ENCODE measurements around the gene AGBL2.
A peak's percentile ranks its signal among the peaks of the same experiment; 100 is the strongest.
"Not testable (repeated sequence)": the region's sequence is repeated elsewhere in the genome, so short reads cannot be mapped to it uniquely, and the experiment has no call there.

The AGBL2 gene

GRCh38 chr11:47641600-47642098 lies 73.5 kb downstream of the AGBL2 start:
- TF ChIP-seq EZH2phosphoT487 (IDR thresholded peaks at IDR 0.05; ENCODE audit: low read depth) (no peak), CTCF (IDR thresholded peaks at IDR 0.05; ENCODE audit: low read depth, low read length) (no peak)
- peaks cover 14% of the 10 kb centered on the region for H3K4me1 ChIP-seq (ENCODE audit: low read length)
- H3K79me2 ChIP-seq (ENCODE audit: low read length): peaks cover 35% of the 10 kb centered on the region
- H3K9me3 ChIP-seq (ENCODE audit: insufficient read depth, low read length): no peaks in the 10 kb centered on the region
- H3K27ac ChIP-seq (ENCODE audit: low read length): peak overlapping the region; percentile 70
- no peaks in the 10 kb centered on the region for H4K20me1 ChIP-seq (ENCODE audit: insufficient read depth, low read length)
- H3K27me3 ChIP-seq (ENCODE audit: low read depth, low read length): no peaks in the 10 kb centered on the region
- peak overlapping the region; percentile 90 for H3K4me3 ChIP-seq (ENCODE audit: low read length)
- H2AFZ ChIP-seq (ENCODE audit: low read depth, low read length): peak overlapping the region; percentile 63; the same call in 1 of the 2 replicates
- peak overlapping the region; percentile 73 for H3K4me2 ChIP-seq (ENCODE audit: low read length)
- peaks cover 14% of the 10 kb centered on the region for H3K36me3 ChIP-seq (replicated peaks; ENCODE audit: low read depth, low read length)
- peak overlapping the region; percentile 86 for H3K9ac ChIP-seq (ENCODE audit: low read length)

GRCh38 chr11:47640506-47640905 lies 74.7 kb downstream of the AGBL2 start:
- not testable (repeated sequence) for H3K4me2 ChIP-seq (ENCODE audit: low read length); H3K9ac ChIP-seq (ENCODE audit: low read length); H3K4me3 ChIP-seq (ENCODE audit: low read length); H4K20me1 ChIP-seq (ENCODE audit: insufficient read depth, low read length); H3K27me3 ChIP-seq (ENCODE audit: low read depth, low read length); H3K27ac ChIP-seq (ENCODE audit: low read length); H2AFZ ChIP-seq (ENCODE audit: low read depth, low read length); H3K9me3 ChIP-seq (ENCODE audit: insufficient read depth, low read length)
- H3K36me3 ChIP-seq (replicated peaks; ENCODE audit: low read depth, low read length): peaks cover 14% of the 10 kb centered on the region
- H3K79me2 ChIP-seq (ENCODE audit: low read length): peaks cover 35% of the 10 kb centered on the region
- peaks cover 14% of the 10 kb centered on the region for H3K4me1 ChIP-seq (ENCODE audit: low read length)

DNA sequence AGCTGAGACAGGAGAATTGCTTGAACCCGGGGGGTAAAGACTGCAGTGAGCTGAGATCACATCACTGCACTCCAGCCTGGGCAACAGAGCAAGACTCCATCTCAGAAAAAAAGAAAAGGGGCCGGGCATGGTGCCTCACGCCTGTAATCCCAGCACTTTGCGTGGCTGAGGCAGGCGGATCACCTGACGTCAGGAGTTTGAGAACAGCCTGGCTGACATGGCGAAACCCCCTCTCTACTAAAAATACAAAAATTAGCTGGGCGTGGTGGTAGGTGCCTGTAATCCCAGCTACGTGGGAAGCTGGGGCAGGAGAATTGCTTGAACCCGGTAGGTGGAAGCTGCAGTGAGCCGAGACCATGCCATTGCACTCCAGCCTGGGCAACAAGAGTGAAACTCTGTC lies 78.8 kb downstream of the AGBL2 start:
- not testable (repeated sequence) for H3K4me2 ChIP-seq (ENCODE audit: low read length); H3K27ac ChIP-seq (ENCODE audit: low read length); H3K9ac ChIP-seq (ENCODE audit: low read length); H3K4me3 ChIP-seq (ENCODE audit: low read length); H3K4me1 ChIP-seq (ENCODE audit: low read length); H3K27me3 ChIP-seq (ENCODE audit: low read depth, low read length); H4K20me1 ChIP-seq (ENCODE audit: insufficient read depth, low read length); H2AFZ ChIP-seq (ENCODE audit: low read depth, low read length); H3K9me3 ChIP-seq (ENCODE audit: insufficient read depth, low read length)
- H3K36me3 ChIP-seq (replicated peaks; ENCODE audit: low read depth, low read length): peaks cover 33% of the 10 kb centered on the region
- peaks cover 25% of the 10 kb centered on the region for H3K79me2 ChIP-seq (ENCODE audit: low read length)

DNA sequence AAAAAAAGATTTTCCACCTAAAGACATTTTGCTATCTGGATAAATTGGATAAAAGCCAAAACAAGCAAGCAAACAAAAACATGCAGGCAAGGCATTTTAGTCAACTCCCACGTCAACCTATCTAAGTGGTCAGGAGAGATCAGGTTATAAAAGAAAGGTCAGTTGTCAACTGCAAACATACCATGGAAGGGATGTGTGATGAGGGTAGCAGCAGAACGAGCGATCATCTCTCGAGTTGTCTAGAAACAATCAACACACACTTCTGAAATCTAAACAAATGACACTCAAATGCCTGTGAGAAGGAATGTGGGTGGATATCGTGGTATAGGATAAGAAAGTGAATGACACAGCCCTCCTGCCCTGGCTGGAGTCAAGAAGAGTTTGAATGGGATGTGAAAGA lies 83.7 kb downstream of the AGBL2 start:
- no peaks in the 10 kb centered on the region for H3K9me3 ChIP-seq (ENCODE audit: insufficient read depth, low read length)
- no peak overlapping the region for H3K4me3 ChIP-seq (ENCODE audit: low read length)
- no peaks in the 10 kb centered on the region for H3K4me1 ChIP-seq (ENCODE audit: low read length)
- H3K9ac ChIP-seq (ENCODE audit: low read length): no peak overlapping the region
- no peak overlapping the region for H2AFZ ChIP-seq (ENCODE audit: low read depth, low read length)
- no peaks in the 10 kb centered on the region for H3K79me2 ChIP-seq (ENCODE audit: low read length)
- no peaks in the 10 kb centered on the region for H3K27me3 ChIP-seq (ENCODE audit: low read depth, low read length)
- no peak overlapping the region for H3K4me2 ChIP-seq (ENCODE audit: low read length)
- TF ChIP-seq CTCF (IDR thresholded peaks at IDR 0.05; ENCODE audit: low read depth, low read length) (no peak), EZH2phosphoT487 (IDR thresholded peaks at IDR 0.05; ENCODE audit: low read depth) (no peak)
- H3K27ac ChIP-seq (ENCODE audit: low read length): no peak overlapping the region
- no peaks in the 10 kb centered on the region for H4K20me1 ChIP-seq (ENCODE audit: insufficient read depth, low read length)
- H3K36me3 ChIP-seq (replicated peaks; ENCODE audit: low read depth, low read length): peaks cover 46% of the 10 kb centered on the region

DNA sequence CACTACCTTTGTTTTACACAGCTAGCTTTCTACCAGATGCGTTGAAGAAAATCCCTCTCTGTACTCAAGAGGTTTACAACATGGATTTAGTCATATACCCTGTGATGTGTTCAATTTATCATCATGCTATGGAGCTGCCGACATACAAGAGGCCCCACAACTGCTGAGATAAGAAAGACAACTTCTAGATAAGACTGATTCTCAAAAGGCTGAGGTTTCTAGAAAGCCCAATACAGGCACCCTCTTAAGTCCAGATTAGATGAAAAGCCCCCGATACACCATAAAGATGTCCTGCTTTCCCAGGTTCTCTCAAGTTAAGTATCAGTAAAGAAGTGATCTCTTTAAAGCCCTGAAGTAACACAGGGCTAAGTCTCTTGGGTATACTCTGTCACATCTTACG lies 87.1 kb downstream of the AGBL2 start:
- no peak overlapping the region for H3K4me3 ChIP-seq (ENCODE audit: low read length)
- H3K4me2 ChIP-seq (ENCODE audit: low read length): no peak overlapping the region
- no peaks in the 10 kb centered on the region for H4K20me1 ChIP-seq (ENCODE audit: insufficient read depth, low read length)
- H3K4me1 ChIP-seq (ENCODE audit: low read length): no peaks in the 10 kb centered on the region
- no peaks in the 10 kb centered on the region for H3K79me2 ChIP-seq (ENCODE audit: low read length)
- H3K36me3 ChIP-seq (replicated peaks; ENCODE audit: low read depth, low read length): peaks cover 42% of the 10 kb centered on the region
- H3K27ac ChIP-seq (ENCODE audit: low read length): no peak overlapping the region
- no peak overlapping the region for H3K9ac ChIP-seq (ENCODE audit: low read length)
- no peak for TF ChIP-seq EZH2phosphoT487 (IDR thresholded peaks at IDR 0.05; ENCODE audit: low read depth)
- no peak for TF ChIP-seq CTCF (IDR thresholded peaks at IDR 0.05; ENCODE audit: low read depth, low read length)
- no peaks in the 10 kb centered on the region for H3K27me3 ChIP-seq (ENCODE audit: low read depth, low read length)
- no peaks in the 10 kb centered on the region for H3K9me3 ChIP-seq (ENCODE audit: insufficient read depth, low read length)
- H2AFZ ChIP-seq (ENCODE audit: low read depth, low read length): no peak overlapping the region

Data from OCI-LY3 (cell line).